HG03196 (cell line): Measurements from ENCODE around the gene MCTP1.
"Not testable (repeated sequence)": the region's sequence is repeated elsewhere in the genome, so short reads cannot be mapped to it uniquely, and the experiment has no call there.

ENCODE experiments used
- ATAC-seq: cut with Tn5 transposase; IDR thresholded peaks from one replicate; pipeline ENCODE4 v1.9.1; 2021; ENCODE audit not compliant: unreplicated experiment

MCTP1 gene

GRCh38 chr5:94891565-94891964, 393.3 kb downstream of the MCTP1 start:
- ATAC-seq = no peak

GRCh38 chr5:94890907-94891306, 394.0 kb downstream of the MCTP1 start:
- ATAC-seq = no peak

GRCh38 chr5:94888674-94889073, 396.2 kb downstream of the MCTP1 start:
- no peak for ATAC-seq

- no peak for ATAC-seq
Observed at GRCh38 chr5:94885931-94886330, 399.0 kb downstream of the MCTP1 start.

- ATAC-seq = no peak
Observed at GRCh38 chr5:94884311-94884710, 400.6 kb downstream of the MCTP1 start.

GRCh38 chr5:94872526-94872925, 412.4 kb downstream of the MCTP1 start:
- no peak for ATAC-seq

- ATAC-seq = no peak
Observed at GRCh38 chr5:94870511-94871183, 414.2 kb downstream of the MCTP1 start.

GRCh38 chr5:94869921-94870320, 415.0 kb downstream of the MCTP1 start:
- ATAC-seq = no peak

GRCh38 chr5:94863951-94864350, 420.9 kb downstream of the MCTP1 start:
- ATAC-seq = no peak

GRCh38 chr5:94857111-94857510, 427.8 kb downstream of the MCTP1 start:
- no peak for ATAC-seq

- ATAC-seq = no peak
Observed at GRCh38 chr5:94856257-94856800, 428.6 kb downstream of the MCTP1 start.

- ATAC-seq = no peak
Observed at GRCh38 chr5:94855543-94855942, 429.4 kb downstream of the MCTP1 start.

GRCh38 chr5:94853120-94853519, 431.8 kb downstream of the MCTP1 start:
- no peak for ATAC-seq

- no peak for ATAC-seq
Observed at GRCh38 chr5:94850960-94851359, 433.9 kb downstream of the MCTP1 start.

GRCh38 chr5:94849821-94850736, 434.8 kb downstream of the MCTP1 start:
- ATAC-seq = peak; percentile 93

- ATAC-seq = no peak
Observed at GRCh38 chr5:94849324-94849723, 435.6 kb downstream of the MCTP1 start.

GRCh38 chr5:94847726-94848125, 437.2 kb downstream of the MCTP1 start:
- ATAC-seq = no peak

GRCh38 chr5:94847019-94847418, 437.9 kb downstream of the MCTP1 start:
- ATAC-seq = no peak

- ATAC-seq = not testable (repeated sequence)
Observed at GRCh38 chr5:94845696-94846095, 439.2 kb downstream of the MCTP1 start.

GRCh38 chr5:94841598-94842322, 443.1 kb downstream of the MCTP1 start:
- ATAC-seq = no peak

- no peak for ATAC-seq
Observed at GRCh38 chr5:94833851-94834250, 451.0 kb downstream of the MCTP1 start.
